Stimulated activated CD8-positive, alpha-beta memory T cell treated with anti-CD3 and anti-CD28 coated beads, Interleukin-4, amount 100 ng/mL, for 24 hours (primary cell): Measurements from ENCODE around the gene CRISP2.
"Not testable (repeated sequence)": the region's sequence is repeated elsewhere in the genome, so short reads cannot be mapped to it uniquely, and the experiment has no call there.

Experiments used
- DNase-seq: peaks from one replicate; pipeline ENCODE4 v3.0.0-alpha.2; 2020; ENCODE audit warnings: low read depth

Gene CRISP2, protein sequence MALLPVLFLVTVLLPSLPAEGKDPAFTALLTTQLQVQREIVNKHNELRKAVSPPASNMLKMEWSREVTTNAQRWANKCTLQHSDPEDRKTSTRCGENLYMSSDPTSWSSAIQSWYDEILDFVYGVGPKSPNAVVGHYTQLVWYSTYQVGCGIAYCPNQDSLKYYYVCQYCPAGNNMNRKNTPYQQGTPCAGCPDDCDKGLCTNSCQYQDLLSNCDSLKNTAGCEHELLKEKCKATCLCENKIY

DNA sequence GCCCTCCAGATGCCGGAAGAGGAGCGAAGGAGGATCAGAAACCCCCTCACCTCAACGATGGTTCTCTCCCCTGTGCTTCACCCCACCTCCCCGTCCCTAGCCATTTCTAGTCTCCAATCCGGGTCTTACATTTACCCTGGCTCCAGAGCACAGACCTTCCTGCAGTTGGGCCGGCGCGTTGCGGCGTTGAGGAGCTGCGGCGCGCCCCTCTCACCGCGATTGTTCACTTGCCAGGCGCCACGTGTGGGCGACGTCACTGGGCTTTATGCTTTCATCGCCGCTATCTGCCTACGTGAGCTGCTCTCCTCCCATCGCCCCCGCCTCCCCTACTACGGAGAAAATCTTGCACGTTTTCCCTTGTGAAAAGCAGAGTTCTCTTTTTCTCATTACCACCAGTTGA, at the start of gene CRISP2:
TSS of gene CRISP2 (minus strand) at position 198 of the 400 bp plus-strand sequence. CDS start 4,347 bp downstream, outside the sequence.
- DNase-seq = no peak

DNA sequence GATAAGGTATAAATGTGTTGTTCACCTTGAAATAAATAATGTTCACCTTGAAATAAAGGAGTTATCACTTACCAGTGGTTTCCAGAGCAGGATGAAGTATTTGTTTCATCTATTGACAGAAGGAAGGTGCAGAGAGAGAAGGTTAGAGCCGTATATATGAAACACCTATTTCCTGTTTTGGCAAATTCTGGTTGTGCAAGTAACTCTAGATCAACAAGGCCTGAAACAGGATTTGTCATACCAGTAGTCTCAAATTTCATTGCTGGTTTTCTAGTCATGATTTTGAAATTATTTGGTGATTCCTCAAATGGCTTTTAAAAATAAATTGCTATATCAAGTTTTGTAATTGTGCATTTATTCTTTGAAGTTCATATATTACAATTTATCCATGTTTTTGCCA, 30.9 kb upstream of the CRISP2 start, which contains the start of gene CRISP3:
TSS of gene CRISP3 (minus strand) at position 130 of the 400 bp plus-strand sequence. CDS start at position 109, 21 bp downstream.
- DNase-seq = no peak

DNA sequence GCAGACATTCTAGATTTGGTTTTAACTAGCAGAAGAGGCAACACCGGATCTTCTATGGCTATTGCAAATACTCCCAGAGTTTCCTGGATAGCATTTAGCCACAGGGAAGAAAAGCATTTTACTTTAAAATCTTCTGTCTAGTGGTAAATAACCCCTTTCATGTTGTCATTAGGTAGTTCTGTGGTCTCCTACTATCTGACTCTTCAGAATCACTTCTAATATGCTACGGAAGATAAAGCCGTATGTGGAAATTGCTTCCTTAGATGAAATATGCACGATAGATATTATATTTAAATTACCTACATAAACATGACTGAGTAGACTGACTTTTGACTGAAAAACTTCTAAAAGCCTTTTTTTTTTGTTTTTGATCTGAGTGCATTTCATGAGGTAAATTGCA, 30.1 kb upstream of the CRISP2 start:
- DNase-seq = no peak

DNA sequence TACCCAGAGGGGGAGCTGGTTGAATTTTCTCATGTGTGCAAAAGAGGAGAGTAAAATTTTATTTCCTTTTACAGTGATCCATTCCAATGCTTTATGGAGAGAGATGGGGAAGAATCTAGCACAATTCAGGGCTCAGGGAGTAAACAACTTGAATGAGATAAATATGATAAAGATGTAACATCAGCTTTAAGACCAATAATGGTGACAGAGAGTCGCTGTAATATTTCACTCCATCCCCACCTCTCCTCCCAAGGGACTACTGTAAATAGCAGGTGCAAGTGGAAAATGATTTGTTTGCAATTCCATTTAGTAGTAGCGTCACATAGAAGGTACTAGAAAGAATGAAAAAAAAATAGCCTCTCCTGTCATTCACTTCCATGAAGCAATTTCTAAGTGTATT, 26.1 kb upstream of the CRISP2 start:
- DNase-seq = no peak

DNA sequence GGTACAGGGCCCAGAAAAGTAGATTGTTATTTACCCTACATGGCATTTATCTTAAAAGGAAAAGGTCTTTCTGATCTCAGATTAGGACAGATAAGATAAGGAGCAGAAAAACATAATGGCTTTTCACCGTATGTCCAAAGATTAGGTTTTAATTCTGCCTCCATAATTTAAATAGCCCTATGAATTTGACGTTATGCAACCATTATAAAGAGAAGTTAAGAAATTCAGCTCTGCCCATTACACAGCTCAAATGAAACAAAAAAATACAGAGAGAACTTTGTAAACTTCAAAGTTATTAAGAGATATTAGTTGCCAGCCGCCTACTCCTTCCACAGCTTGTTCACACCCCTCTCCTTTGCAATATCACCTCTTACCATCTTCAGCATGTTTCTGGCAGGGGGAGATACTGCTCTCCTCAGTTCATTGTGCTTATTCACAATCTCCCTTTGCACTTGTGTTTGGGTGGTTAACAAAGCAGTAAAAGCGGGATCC, 22.7 kb upstream of the CRISP2 start:
- DNase-seq = no peak

DNA sequence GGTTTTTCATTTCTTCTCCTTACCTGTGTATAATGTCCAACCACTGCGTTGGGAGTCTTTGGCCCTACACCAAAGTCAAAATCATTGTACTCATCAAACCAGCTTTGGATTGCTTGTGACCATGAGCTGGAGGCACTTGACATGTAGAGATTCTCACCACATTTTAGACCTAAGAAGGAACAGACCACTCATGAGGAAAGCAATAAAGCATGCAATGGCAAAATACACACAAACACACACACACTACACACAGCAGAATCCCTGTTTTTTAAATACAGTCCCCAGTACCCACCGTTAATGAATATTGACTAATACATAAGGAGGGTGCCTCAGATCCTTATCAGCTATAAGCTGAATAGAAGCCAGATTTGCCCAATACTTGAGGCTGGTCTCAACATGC, 20.3 kb upstream of the CRISP2 start:
- no peak for DNase-seq

DNA sequence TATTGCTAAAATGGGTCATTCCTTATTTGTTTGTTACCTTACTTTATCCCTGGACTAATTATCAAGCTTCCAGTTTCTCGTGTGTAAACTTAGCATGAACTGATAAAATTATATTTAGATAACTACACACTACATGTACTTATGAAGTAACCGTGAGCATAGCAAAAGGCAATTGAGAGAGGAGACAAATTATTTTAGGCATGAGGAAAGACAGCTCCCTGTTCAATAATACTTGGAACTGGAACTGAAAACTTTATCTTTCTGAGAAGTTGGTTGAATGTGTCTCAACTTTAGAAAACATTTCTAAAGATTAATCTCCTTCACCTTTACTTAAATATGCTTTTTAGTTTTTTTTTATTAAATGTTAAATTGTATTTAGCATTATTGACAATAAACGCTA, 19.4 kb upstream of the CRISP2 start:
- no peak for DNase-seq

DNA sequence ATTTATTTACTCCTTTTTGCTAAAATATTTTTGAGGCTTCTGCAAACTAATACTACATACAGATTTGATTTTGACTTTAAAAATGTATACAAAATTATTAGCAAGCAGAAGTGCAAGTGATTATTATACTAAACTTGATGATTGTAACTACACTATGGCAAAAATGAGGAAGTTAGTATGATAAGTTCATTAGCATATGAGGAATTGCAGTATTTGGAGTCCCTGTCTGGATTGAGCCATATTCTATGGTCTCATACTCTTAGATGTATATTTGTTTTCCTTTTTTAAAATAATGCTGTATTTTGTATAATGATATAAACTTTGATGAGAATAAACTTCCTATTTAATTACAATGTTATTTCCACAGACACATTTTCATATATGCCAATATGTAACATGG, 16.9 kb upstream of the CRISP2 start:
- no peak for DNase-seq

DNA sequence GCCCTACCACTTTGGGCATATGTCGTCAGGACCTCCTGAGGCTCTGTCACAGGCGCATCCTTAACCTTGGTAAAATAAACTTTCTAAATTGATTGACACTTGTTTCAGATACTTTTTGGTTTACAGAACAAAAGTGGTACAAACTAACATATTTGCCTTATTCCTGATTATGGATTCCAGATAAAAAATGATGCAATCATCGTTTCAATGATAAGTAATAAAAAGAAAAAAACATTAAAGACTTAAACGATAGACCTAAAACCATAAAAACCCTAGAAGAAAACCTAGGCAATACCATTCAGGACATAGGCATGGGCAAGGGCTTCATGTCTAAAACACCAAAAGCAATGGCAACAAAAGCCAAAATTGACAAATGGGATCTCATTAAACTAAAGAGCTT, 10.6 kb upstream of the CRISP2 start:
- DNase-seq = not testable (repeated sequence)

DNA sequence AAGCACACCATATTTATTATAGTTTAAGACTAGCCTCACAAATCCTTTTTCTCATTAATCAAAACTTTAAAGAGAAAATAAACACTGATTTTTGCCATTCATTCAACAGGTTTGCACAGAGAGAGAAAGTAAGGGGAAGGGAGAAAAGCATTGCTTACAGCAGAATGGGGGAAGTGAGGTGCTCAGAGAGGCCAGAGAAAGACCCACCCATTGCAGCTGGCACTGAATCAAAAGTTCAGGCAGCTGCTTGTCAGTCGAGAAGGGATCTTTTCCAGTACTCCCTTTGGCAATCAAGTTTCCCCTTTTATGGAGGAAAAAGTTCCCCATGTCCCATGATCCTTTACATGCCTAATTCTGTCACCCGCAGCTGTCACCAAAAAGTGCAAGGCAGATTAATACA, 8.0 kb upstream of the CRISP2 start:
- DNase-seq = no peak

DNA sequence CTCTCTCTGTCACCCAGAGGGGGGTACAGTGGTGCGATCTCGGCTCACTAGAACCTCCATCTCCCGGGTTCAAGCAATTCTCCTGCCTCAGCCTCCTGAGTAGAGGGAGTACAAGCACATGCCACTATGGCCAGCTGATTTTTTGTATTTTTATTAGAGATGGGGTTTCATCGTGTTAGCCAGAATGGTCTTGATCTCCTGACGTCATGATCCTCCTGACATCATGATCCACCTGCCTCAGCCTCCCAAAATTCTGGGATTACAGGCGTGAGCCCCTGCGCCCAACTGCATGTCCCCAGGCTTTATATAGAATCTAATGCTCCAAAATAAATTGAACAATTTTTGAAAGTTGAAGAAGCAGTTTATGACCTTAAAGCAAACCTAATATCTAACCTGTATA, 7.0 kb upstream of the CRISP2 start:
- DNase-seq = no peak

DNA sequence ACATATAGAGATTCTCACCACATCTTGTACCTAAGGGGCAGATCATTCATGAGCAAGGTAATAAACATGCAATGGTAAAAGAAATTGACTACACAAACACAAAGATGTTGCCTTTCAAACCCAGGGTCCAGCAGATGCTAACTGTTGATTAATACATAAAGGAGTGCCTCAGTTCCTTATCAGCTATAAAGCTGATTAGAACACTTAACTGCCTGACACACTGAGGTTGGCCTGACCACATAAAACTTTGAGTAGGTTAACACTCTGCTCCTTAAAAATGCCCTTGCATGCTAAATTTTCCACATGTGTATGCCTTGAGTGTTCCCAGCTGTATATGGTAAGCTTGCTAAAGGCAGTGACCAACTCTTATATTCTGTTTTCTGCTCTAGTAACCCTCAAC, 14.9 kb downstream of the CRISP2 start:
- DNase-seq = no peak

DNA sequence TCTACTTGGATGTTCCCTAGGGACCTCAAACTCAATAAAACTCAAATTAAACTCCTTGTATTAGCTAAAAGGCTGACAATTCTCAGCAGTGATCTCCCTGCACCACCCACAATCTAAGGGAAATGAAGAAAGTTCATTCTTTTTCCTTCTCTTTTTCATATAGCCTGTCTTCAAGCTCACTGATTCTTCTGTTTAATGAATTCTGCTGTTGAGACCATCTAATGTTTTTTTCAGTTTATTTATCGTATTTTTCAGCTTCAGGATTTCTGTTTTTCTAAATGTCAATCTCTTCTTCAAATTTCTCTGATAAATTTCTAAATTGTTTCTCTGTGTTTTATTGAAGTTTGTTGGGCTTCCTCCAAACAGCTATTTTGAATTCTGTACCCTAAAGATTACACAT, 19.8 kb downstream of the CRISP2 start:
- no peak for DNase-seq

DNA sequence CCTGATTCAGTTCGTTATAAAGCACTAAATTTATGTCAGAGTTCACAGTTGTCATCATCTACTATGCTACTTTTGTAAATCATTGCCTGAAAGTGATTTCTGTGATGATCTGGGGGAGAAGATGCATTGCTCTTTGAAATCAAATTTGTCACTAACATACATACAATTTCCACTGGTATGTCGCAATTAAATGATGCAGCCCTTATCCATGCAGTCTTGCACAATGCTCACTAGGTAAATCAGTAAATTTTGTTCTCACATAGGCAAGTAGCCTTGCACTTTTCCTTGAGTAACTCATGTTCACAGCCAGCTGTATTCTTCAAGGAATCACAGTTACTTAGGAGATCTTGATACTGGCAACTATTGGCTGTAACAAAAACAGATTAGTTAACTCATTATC, 20.8 kb downstream of the CRISP2 start:
- no peak for DNase-seq

DNA sequence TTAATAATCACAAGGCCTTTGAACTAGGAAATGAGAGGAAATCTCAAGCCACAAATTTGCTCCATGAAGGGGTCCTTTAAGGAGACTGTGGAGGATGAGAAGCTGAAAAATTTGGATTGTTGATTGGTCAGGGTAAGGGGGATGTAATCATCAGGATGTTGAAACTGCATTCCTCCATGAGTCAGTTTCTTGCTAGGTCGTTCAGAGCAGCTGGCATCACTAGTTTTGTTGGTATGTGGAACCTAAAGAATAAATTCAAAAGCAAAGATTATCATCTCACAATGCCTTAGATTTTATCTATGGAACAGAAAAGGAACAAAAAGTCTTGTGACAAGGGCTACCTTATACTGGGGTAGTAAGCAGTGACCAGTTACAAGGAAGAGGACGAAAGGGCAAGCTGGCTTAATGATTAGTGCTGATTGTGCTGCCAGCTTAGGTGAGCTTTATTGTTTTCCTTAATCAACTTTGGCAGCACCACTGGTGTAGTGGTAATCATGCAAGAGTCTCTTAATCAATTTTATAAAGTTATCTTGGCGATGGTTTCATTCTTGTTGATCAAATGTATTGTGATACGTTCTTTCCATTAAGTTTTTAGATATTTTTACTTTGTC, 36.6 kb downstream of the CRISP2 start:
- DNase-seq = no peak

DNA sequence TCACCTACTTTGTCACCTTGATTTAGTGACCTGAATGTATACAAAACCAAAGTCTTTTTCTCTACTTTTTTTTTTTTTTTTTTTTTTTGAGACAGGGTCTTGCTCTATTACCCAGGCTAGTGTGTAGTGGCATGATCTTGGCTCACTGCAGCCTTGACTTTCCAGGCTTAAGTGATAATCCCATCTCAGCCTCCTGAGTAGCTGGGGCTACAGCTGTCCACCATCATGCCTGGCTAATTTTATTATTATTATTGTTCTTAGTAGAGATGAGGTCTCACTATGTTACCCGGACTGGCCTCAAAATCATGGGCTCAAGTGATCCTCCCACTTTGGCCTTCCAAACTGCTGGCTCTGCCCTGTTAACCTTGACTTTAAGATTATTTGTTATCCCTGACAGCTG, 37.5 kb downstream of the CRISP2 start:
- no peak for DNase-seq

DNA sequence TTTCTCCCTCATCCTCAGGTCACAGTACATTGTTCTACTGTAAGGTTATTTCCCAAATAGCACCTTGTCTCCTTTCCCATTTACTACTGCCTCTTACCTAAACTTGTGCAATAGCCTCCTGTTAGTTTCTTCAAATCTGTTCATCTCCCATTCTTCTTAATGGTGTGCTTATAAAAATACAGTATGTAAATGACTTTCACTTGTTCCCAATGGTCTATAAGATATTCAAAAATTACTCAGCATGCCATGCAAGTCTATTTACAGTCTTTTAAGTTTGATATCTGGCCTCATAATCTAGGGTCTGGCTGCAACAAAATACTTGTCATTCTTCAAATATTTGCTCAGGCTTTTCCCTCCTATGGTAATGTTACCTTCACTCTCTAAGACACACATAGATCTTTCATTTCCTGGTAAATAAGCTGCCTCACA, 45.2 kb downstream of the CRISP2 start:
- DNase-seq = no peak

DNA sequence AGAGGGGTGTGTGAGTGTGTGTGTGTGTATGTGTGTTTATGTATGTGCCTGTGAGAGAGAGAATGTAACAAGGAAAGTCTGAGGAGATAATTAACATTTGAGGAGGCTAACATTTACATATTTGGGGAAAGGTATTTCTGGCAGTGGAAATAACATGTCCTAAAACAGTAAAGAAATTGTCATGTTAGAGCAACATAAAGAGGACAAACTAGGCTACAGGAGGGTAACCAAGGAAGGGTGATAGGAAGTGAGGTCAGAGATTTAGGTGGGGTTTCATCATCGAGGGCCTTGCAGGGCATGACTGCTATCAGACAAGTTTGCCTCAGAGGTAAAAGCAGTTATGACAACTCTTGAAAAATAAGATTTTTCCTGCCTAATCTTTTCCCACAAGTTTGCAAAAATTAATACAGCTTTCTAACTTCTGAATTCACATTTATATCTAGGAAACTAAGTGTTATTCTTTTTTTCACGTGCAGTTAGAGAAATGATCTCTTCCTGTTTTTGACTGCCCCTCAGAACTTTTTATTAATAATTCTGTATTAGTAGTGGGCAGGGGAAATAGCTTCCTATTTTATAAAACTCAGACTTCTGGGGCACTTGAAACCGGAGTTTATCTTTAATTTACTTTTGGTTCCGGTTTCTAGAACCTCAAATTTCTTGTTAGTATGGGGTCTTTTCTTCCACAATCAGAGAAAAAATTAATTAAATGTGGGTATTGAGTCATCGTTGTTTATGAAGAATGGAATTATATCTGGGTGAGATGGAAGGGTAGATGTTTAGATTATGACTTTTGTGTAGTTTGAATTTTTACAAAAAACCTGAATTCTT, 46.2 kb downstream of the CRISP2 start:
- DNase-seq = no peak

DNA sequence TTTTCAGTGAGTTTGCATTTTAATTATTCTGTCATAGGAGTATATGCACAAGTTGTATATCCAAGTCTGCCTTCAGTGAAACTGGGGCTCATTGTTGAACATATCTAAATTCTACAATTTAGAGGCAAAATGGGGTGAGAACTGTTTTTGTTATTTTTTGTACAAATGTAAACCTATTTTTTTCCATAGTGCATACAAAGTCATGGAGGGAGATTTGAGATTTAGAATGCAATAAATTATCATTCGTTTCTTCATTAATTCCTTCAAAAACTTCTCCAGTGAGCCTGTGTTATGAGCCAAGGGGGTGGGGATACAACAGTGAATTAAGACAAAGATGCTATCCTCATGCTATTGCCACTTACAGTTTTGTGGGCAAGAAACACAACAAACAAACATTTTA, 46.9 kb downstream of the CRISP2 start:
- no peak for DNase-seq

DNA sequence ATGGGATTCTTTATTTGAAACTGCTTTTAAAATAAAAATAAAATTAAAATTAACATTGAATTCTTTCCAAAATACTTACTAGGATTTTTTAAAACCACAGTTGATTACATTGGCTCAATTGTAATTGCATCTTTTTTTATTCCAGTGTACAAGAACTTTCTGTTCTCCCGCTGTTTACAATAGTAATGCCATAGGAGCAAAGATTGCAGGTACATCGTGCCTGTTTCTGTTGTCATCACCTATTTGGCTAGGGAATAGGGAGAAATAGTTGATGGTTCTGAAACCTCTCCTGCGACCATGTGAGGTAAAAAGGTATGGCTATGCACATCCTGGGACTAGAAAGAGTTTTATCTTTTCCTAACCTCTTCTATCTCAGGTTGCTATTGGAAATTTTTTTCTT, 48.5 kb downstream of the CRISP2 start:
- no peak for DNase-seq

DNA sequence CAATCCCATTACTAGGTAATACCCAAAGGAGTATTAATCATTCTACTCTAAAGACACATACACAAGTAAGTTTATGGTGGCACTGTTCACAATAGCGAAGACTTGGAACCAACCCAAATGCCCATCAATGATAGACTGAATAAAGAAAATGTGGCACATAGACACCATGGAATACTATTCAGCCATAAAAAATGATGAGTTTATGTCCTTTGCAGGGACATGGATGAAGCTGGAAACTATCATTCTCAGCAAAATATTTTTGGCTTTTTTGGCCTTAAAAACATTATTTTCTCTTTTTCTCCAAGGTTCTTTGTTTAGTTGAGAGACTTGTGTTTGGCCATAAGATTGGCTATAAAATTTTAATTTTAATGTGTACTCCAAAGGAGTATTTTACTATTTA, 49.3 kb downstream of the CRISP2 start:
- not testable (repeated sequence) for DNase-seq

DNA sequence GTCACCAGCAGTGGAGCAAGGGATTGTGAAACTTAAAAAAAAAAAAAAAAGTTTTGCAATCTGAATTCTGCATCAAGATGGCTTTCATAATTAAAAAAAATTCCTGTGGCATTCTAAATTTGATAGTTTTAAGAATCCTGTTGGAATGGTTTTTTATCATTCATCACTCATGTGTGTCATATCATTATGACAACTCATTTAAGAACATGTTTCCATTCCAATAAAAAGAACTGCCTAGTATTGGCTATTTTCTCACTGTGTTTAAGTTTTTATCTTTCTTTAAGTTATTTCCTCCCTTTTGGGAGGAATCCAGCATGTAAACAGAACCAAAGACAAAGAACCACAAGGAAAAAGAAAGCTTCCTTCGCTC, 50.5 kb downstream of the CRISP2 start:
- no peak for DNase-seq
